ENCODE data around the gene PPP1R14D. TPM values are rescaled to one million over a fixed set of nuclear protein-coding genes. Genes with fewer than 3 reads are reported as not detected.

PPP1R14D gene
- total RNA-seq, 1 donor from 2014 or later = not detected

DNA sequence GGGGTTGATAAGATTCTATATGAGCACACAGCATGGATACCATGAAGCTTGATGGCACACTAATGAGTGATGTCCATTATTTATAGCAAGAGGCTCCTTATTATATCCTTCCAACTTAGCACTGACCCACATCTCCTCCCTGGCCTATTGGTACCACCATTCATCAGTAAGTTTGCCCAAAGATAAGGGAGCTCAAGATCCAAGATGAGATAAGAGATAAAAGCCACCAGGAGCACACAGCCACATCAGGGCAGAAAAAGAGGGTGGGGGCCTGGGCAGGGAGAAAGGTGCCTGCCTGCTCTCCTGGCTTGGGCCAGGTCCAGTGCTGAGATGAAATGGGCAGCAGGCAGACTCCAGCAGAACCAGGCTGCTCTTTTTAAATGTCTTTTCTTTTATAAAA lies 4.4 kb upstream of the PPP1R14D start:
- TF ChIP-seq EZH2phosphoT487 (IDR thresholded peaks at IDR 0.05) (no peak), EZH2 (IDR thresholded peaks at IDR 0.05) (no peak)
- TF ChIP-seq, protein P1, sequence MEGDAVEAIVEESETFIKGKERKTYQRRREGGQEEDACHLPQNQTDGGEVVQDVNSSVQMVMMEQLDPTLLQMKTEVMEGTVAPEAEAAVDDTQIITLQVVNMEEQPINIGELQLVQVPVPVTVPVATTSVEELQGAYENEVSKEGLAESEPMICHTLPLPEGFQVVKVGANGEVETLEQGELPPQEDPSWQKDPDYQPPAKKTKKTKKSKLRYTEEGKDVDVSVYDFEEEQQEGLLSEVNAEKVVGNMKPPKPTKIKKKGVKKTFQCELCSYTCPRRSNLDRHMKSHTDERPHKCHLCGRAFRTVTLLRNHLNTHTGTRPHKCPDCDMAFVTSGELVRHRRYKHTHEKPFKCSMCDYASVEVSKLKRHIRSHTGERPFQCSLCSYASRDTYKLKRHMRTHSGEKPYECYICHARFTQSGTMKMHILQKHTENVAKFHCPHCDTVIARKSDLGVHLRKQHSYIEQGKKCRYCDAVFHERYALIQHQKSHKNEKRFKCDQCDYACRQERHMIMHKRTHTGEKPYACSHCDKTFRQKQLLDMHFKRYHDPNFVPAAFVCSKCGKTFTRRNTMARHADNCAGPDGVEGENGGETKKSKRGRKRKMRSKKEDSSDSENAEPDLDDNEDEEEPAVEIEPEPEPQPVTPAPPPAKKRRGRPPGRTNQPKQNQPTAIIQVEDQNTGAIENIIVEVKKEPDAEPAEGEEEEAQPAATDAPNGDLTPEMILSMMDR (IDR thresholded peaks at IDR 0.05) = no peak
- Histone ChIP-seq H3K79me2 (ENCODE audit: low read depth) (no peaks in the 10 kb centered on the region), H2AFZ (replicated peaks) (no peak overlapping the region), H3F3A (ENCODE audit: low read depth) (no peaks in the 10 kb centered on the region), H4K20me1 (ENCODE audit: low read depth) (no peaks in the 10 kb centered on the region), H3K27me3 (no peaks in the 10 kb centered on the region), H3K4me3 (no peak overlapping the region), H3K4me2 (no peak overlapping the region), H3K9me3 (ENCODE audit: low read depth) (no peaks in the 10 kb centered on the region), H3K9ac (no peak overlapping the region), H3K27ac (no peak overlapping the region), H3K4me1 (no peaks in the 10 kb centered on the region), H3K36me3 (no peaks in the 10 kb centered on the region)
- no peak overlapping the region for H3K27ac Mint-ChIP-seq
- H3K9me3 Mint-ChIP-seq = no peaks in the 10 kb centered on the region
- H3K4me1 Mint-ChIP-seq = no peaks in the 10 kb centered on the region
- H3K27me3 Mint-ChIP-seq (ENCODE audit: insufficient read depth, low read depth) = peaks cover 5% of the 10 kb centered on the region
- no peaks in the 10 kb centered on the region for H3K36me3 Mint-ChIP-seq
- H3K4me3 Mint-ChIP-seq = no peak overlapping the region
- no peak for DNase-seq (ENCODE audit: low spot score)

- DNase-seq (ENCODE audit: low spot score) = no peak
- no peaks in the 10 kb centered on the region for H3K27me3 ChIP-seq
- H3K4me1 Mint-ChIP-seq = no peaks in the 10 kb centered on the region
- no peak overlapping the region for H3K4me3 ChIP-seq
- H2AFZ ChIP-seq (replicated peaks) = no peak overlapping the region
- no peak for TF ChIP-seq EZH2phosphoT487 (IDR thresholded peaks at IDR 0.05)
- TF ChIP-seq, protein P1 (IDR thresholded peaks at IDR 0.05) = no peak
- no peak for TF ChIP-seq EZH2 (IDR thresholded peaks at IDR 0.05)
- H3K27me3 Mint-ChIP-seq (ENCODE audit: insufficient read depth, low read depth) = peaks cover 5% of the 10 kb centered on the region
- no peak overlapping the region for H3K4me3 Mint-ChIP-seq
- H3K4me1 ChIP-seq = no peaks in the 10 kb centered on the region
- no peaks in the 10 kb centered on the region for H4K20me1 ChIP-seq (ENCODE audit: low read depth)
- H3K9me3 Mint-ChIP-seq = no peaks in the 10 kb centered on the region
- no peaks in the 10 kb centered on the region for H3K79me2 ChIP-seq (ENCODE audit: low read depth)
- H3F3A ChIP-seq (ENCODE audit: low read depth) = no peaks in the 10 kb centered on the region
- no peak overlapping the region for H3K9ac ChIP-seq
- H3K36me3 Mint-ChIP-seq = no peaks in the 10 kb centered on the region
- no peaks in the 10 kb centered on the region for H3K36me3 ChIP-seq
- H3K27ac ChIP-seq = no peak overlapping the region
- H3K4me2 ChIP-seq = no peak overlapping the region
- H3K9me3 ChIP-seq (ENCODE audit: low read depth) = no peaks in the 10 kb centered on the region
- H3K27ac Mint-ChIP-seq = no peak overlapping the region
Observed at GRCh38 chr15:40831861-40832260, 3.4 kb upstream of the PPP1R14D start.

DNA sequence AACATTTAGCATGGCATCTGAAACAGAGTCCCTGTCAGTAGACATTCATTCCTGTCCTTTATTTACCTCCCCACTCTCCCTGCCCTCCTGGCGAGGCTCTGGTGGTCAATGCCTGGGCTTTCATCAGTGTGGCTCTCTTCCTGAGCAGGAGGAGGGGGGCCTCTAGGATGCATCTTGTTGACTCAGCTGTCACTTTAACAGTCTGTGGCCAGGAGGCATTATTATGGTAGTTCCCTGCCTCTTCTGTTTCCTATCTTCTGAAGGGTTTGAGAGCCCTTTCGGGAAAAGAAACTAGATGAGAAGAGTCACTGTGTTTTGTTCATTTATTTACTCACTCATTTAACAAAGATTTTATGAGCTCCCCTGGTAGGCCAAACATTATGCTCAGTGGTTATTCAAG lies 2.4 kb upstream of the PPP1R14D start:
- DNase-seq (ENCODE audit: low spot score) = no peak
- no peaks in the 10 kb centered on the region for H3K4me1 Mint-ChIP-seq
- no peaks in the 10 kb centered on the region for H3K9me3 Mint-ChIP-seq
- H3K79me2 ChIP-seq (ENCODE audit: low read depth) = no peaks in the 10 kb centered on the region
- no peaks in the 10 kb centered on the region for H3K9me3 ChIP-seq (ENCODE audit: low read depth)
- H3K27me3 Mint-ChIP-seq (ENCODE audit: insufficient read depth, low read depth) = peaks cover 2% of the 10 kb centered on the region
- no peak overlapping the region for H3K27ac Mint-ChIP-seq
- H3K4me2 ChIP-seq = no peak overlapping the region
- TF ChIP-seq, protein P1 (IDR thresholded peaks at IDR 0.05) = no peak
- TF ChIP-seq EZH2 (IDR thresholded peaks at IDR 0.05) (no peak), EZH2phosphoT487 (IDR thresholded peaks at IDR 0.05) (no peak)
- H3K4me3 Mint-ChIP-seq = no peak overlapping the region
- no peak overlapping the region for H3K9ac ChIP-seq
- no peaks in the 10 kb centered on the region for H3K36me3 ChIP-seq
- no peaks in the 10 kb centered on the region for H3K4me1 ChIP-seq
- H3K27me3 ChIP-seq = no peaks in the 10 kb centered on the region
- H3K27ac ChIP-seq = no peak overlapping the region
- no peaks in the 10 kb centered on the region for H4K20me1 ChIP-seq (ENCODE audit: low read depth)
- no peak overlapping the region for H3K4me3 ChIP-seq
- H3K36me3 Mint-ChIP-seq = no peaks in the 10 kb centered on the region
- no peak overlapping the region for H2AFZ ChIP-seq (replicated peaks)
- no peaks in the 10 kb centered on the region for H3F3A ChIP-seq (ENCODE audit: low read depth)

All from neural progenitor cell (in vitro differentiated cells).